HG03159 (cell line): ENCODE data around the gene SP110.
"Not testable (repeated sequence)": the region's sequence is repeated elsewhere in the genome, so short reads cannot be mapped to it uniquely, and the experiment has no call there.

Experiments
- ATAC-seq: cut with Tn5 transposase; IDR thresholded peaks from one replicate; pipeline ENCODE4 v1.9.1; 2021; ENCODE audit warnings: mild to moderate bottlenecking, moderate library complexity; ENCODE audit not compliant: unreplicated experiment

Gene SP110

GRCh38 chr2:230129343-230129742 is 90.4 kb downstream of the SP110 start:
- ATAC-seq, result no peak

GRCh38 chr2:230128623-230129342 is 91.0 kb downstream of the SP110 start:
- ATAC-seq, result no peak

- no peak for ATAC-seq
These were observed 92.6 kb downstream of the SP110 start for GRCh38 chr2:230127195-230127594.

- no peak for ATAC-seq
These were observed 94.9 kb downstream of the SP110 start for GRCh38 chr2:230124757-230125431.

- ATAC-seq, result no peak
These were observed 95.5 kb downstream of the SP110 start for GRCh38 chr2:230124235-230124634.

- ATAC-seq, result not testable (repeated sequence)
These were observed 99.4 kb downstream of the SP110 start for GRCh38 chr2:230120376-230120775.

- not testable (repeated sequence) for ATAC-seq
These were observed 100.0 kb downstream of the SP110 start for GRCh38 chr2:230119827-230120226.
